ENCODE measurements around the gene PAGR1.
A peak's percentile ranks its signal among the peaks of the same experiment; 100 is the strongest.
"Not testable (repeated sequence)": the region's sequence is repeated elsewhere in the genome, so short reads cannot be mapped to it uniquely, and the experiment has no call there.

The PAGR1 gene

GRCh38 chr16:29793153-29793552 is 22.8 kb upstream of the PAGR1 start:
- not testable (repeated sequence) for DNase-seq

DNA sequence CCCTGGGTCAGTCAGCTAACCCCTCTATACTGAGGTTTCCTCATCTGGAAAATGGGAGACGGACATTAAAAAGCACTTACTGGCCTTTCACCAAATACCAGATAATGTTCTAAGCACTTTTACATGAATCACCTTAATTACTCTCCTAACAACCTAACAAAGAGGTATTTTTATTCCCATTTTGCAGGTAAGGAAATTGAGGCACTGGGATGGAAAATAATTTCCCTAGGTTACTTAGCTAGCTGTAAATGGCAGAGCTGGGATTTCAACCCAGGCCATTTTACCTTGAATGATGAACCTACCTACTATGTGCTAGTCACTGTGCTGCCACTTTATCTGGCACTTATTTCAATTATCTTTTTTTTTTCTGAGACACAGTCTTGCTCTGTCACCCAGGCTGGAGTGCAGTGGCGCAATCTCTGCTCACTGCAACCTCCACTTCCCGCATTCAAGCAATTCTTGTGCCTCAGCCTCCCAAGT is 21.7 kb upstream of the PAGR1 start:
- DNase-seq, result no peak

DNA sequence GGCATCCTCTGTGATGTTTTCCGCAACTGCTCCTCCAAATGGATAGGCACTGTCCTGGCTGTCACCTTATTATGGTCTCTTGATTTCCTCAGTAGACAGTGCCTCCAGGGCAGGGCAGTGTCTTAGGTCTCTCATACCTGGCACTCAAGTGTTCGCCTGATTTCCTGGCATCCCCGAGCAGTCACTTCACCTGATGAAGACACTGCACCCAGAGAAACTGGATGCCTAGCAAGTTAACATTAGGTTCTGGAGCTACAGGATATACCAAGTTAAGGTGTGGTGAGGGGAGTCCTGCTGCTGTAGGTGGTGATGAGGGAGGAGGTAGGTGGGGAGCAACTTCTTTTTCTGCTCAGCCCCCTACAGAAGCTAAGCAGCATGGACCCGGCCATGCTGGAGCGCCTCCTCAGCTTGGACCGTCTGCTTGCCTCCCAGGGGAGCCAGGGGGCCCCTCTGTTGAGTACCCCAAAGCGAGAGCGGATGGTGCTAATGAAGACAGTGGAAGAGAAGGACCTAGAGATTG is 13.5 kb upstream of the PAGR1 start:
- DNase-seq, result no peak

- no peak for DNase-seq
Measured at GRCh38 chr16:29804020-29804419, 11.9 kb upstream of the PAGR1 start.

DNA sequence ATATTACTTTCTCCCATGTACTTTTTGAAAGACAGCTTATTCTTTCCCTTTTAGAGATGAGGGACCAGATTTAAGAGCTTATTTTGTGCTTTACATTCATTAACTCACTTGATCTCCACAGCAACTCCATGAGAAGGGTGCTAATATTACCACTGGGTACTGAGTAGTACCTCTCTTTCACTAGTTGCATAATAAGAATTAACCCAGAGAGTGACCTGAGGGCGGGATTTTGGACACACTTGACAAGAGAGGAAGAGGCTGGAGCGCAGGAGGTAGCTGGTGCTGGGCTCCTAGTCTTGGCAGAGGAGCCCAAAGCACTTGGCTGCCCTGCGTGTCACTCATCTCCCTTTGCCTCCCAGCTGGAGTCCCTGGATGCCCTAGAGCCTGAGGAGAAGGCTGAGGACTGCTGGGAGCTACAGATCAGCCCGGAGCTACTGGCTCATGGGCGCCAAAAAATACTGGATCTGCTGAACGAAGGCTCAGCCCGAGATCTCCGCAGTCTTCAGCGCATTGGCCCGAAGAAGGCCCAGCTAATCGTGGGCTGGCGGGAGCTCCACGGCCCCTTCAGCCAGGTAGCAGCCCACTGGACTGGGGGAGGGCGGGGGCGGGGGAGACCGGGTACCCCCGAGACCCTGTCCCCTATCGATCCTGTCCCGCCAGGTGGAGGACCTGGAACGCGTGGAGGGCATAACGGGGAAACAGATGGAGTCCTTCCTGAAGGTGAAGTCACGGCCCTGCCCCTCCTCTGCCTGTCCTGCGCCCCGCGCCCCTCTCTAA is 11.3 kb upstream of the PAGR1 start:
- peak; percentile 19 for DNase-seq

- peak; percentile 98 for DNase-seq
Measured at GRCh38 chr16:29805232-29806098, 10.5 kb upstream of the PAGR1 start.

GRCh38 chr16:29806099-29806579 is 9.8 kb upstream of the PAGR1 start, which contains the start of gene MAZ:
Gene MAZ (plus strand): TSS chr16:29806529. CDS start chr16:29806702, 173 bp downstream.
- no peak for DNase-seq

DNA sequence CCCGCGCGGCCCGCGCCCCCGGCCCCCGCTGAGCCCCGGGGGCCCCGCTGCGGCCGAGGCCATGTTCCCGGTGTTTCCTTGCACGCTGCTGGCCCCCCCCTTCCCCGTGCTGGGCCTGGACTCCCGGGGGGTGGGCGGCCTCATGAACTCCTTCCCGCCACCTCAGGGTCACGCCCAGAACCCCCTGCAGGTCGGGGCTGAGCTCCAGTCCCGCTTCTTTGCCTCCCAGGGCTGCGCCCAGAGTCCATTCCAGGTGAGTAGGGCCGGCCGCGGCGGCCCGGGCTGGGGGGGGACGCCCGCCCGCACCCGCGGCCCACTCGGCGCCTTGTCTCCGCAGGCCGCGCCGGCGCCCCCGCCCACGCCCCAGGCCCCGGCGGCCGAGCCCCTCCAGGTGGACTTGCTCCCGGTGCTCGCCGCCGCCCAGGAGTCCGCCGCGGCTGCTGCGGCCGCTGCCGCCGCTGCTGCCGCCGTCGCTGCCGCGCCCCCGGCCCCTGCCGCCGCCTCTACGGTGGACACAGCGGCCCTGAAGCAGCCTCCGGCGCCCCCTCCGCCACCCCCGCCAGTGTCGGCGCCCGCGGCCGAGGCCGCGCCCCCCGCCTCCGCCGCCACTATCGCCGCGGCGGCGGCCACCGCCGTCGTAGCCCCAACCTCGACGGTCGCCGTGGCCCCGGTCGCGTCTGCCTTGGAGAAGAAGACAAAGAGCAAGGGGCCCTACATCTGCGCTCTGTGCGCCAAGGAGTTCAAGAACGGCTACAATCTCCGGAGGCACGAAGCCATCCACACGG is 9.1 kb upstream of the PAGR1 start:
- DNase-seq, result peak; percentile 79

DNA sequence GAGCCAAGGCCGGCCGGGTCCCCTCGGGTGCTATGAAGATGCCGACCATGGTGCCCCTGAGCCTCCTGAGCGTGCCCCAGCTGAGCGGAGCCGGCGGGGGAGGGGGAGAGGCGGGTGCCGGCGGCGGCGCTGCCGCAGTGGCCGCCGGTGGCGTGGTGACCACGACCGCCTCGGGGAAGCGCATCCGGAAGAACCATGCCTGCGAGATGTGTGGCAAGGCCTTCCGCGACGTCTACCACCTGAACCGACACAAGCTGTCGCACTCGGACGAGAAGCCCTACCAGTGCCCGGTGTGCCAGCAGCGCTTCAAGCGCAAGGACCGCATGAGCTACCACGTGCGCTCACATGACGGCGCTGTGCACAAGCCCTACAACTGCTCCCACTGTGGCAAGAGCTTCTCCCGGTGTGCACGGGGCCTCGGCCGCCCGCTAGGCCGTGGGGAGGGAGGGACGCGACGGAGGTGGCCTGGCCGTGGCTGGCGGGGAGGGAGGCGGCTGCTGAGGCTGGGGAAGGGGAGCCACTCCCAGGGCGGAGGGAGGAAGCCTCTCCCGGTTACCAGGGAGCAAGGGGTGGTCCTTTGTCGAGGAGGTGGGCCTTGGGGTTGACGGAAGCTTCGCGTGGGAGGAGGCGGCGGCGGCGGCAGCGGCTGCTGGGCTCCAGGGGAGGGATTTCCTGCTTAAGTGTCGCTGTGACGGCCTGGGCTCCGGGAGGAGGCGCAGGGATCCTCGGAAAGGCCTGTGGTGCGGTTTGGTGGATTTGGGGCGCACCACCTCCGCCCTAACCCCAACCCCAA is 8.3 kb upstream of the PAGR1 start:
- DNase-seq, result peak; percentile 95

GRCh38 chr16:29808219-29808900 is 7.6 kb upstream of the PAGR1 start:
- peak; percentile 48 for DNase-seq

DNA sequence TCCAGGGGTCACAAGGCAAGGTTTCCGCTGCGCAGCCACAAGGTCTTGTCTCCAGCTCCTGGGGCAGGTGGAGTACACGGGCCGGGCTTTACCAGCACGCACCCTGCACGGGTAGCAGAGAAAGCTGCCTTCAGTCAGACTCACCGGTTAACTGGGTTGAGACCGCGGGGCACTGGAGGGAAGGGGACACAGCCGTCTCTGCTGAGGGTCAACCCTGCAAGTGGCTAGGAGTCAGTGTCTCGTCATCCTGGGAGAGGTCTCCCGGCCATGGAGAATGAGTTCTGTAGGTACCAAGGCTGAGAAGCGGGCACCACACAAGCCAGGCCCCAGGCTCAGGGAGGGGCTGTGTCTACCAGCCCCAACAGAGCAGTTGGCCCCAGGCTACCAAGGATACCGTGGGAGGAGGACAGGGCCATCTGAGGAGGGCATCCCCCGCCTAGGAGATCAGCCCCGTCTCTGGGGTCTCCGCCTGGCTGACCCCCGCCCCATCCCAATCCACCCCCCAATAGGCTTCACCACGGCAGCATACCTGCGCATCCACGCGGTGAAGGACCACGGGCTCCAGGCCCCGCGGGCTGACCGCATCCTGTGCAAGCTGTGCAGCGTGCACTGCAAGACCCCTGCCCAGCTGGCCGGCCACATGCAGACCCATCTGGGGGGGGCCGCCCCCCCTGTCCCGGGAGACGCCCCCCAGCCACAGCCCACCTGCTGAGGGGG is 6.8 kb upstream of the PAGR1 start:
- DNase-seq, result no peak

GRCh38 chr16:29809850-29810698 is 5.9 kb upstream of the PAGR1 start:
- peak; percentile 54 for DNase-seq

- DNase-seq, result no peak
Measured at GRCh38 chr16:29810699-29811169, 5.2 kb upstream of the PAGR1 start.

- DNase-seq, result peak; percentile 92
Measured at GRCh38 chr16:29811170-29811895, 4.6 kb upstream of the PAGR1 start.

- peak; percentile 62 for DNase-seq
Measured at GRCh38 chr16:29811896-29812665, 3.9 kb upstream of the PAGR1 start, which contains the start of gene PRRT2. Gene PRRT2 (plus strand): TSS chr16:29812193. CDS start chr16:29813055, 862 bp downstream.

DNA sequence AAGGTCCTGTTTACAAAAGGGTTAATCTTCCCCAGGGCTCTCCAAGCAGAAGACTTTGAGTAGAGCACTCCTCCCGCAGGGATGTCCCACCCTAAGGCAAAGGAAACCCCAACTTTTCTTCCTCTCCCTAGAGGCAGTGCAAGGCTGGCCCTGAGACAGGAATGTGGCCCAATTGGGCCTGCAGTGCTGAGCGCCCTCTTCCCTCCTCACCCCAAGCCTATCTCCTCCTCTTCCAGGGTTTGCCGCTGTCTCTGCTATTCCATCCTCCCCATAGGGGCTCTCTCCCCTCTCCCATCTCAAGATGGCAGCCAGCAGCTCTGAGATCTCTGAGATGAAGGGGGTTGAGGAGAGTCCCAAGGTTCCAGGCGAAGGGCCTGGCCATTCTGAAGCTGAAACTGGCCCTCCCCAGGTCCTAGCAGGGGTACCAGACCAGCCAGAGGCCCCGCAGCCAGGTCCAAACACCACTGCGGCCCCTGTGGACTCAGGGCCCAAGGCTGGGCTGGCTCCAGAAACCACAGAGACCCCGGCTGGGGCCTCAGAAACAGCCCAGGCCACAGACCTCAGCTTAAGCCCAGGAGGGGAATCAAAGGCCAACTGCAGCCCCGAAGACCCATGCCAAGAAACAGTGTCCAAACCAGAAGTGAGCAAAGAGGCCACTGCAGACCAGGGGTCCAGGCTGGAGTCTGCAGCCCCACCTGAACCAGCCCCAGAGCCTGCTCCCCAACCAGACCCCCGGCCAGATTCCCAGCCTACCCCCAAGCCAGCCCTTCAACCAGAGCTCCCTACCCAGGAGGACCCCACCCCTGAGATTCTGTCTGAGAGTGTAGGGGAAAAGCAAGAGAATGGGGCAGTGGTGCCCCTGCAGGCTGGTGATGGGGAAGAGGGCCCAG is 3.0 kb upstream of the PAGR1 start:
- no peak for DNase-seq

All from activated CD4-positive, alpha-beta T cell treated with anti-CD3 and anti-CD28 coated beads, Interleukin-10, Interleukin-2, amounts not matched to agents 100 ng/mL and 50 ng/mL, durations not matched to agents 16 hours and 8 hours (primary cell).